Retina (tissue), 1 donor: Measurements from ENCODE around the gene RTL3.

Experiments
- DNase-seq: peaks from one replicate; pipeline ENCODE4 v3.0.0-alpha.2; 2016

RTL3 gene

DNA sequence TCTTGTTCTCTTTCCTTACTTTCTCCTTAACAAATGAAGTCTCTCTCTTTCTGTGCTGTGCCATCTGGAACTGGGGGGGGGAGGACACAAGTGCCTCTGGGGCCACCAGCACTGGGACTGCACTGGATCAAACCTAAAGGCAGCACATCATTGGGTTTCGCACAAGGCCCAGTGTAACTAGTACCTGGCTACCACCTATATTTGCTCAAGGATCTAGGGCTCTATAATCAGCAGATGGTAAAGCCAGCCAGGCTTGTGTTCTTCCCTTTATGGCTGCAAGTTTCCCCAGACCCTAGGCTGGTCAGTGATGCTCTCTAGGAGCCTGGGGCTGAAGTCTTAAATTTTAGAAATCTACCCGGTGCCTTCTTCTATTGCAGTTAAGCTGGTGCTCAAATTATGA is 40.1 kb downstream of the RTL3 start:
- no peak for DNase-seq

GRCh38 chrX:78614264-78614663 is 44.9 kb downstream of the RTL3 start:
- no peak for DNase-seq
